Right atrium auricular region (tissue), 2 donors: ENCODE data around the gene MYO15A. TPM values are rescaled to one million over a fixed set of nuclear protein-coding genes. Genes with fewer than 3 reads are reported as not detected.

Source experiments
- DNase-seq: peaks from one replicate; pipeline ENCODE4 v3.0.0-alpha.2; 2019; ENCODE audit warnings: low spot score
- H3K27ac ChIP-seq, 2 donors: fragments of 200-600 bp; sonication (generic); 1 replicate in 1 of 2; 2 replicates in 1 of 2; pipeline ENCODE4 v1.5.1; 2016 to 2019
- H3K27me3 ChIP-seq, 2 donors: fragments of 200-600 bp; sonication (generic); one replicate each; pipeline versions ENCODE4 v1.5.1 to v1.6.0; 2017 to 2019
- H3K36me3 ChIP-seq: fragments of 200-600 bp; sonication (generic); one replicate; pipeline ENCODE4 v1.5.1; 2016
- H3K4me1 ChIP-seq, 2 donors: fragments of 200-600 bp; sonication (generic); one replicate each; pipeline versions ENCODE4 v1.5.1 to v1.6.0; 2017 to 2019
- H3K4me3 ChIP-seq, 2 donors: fragments of 200-600 bp; sonication (generic); 1 replicate in 1 of 2; 2 replicates in 1 of 2; pipeline ENCODE4 v1.5.1; 2017 to 2019; ENCODE audit warnings: mild to moderate bottlenecking in 1 of 2, moderate library complexity in 1 of 2
- H3K9me3 ChIP-seq, 2 donors: fragments of 200-600 bp; sonication (generic); one replicate each; pipeline ENCODE4 v1.5.1; 2019
- CTCF ChIP-seq, 2 donors: fragments of 200-600 bp; sonication (generic); IDR thresholded peaks; one replicate each; pipeline ENCODE4 v1.5.1; 2019; ENCODE audit warnings: antibody characterized with exemption in 2 of 2
- total RNA-seq, 2 donors: library from RNA; depleted of rRNA; stranded (reverse); fragments of >200 nt; gene quantifications; one replicate each; pipeline ENCODE4 v1.1.0, GENCODE V29; 2016

The MYO15A gene
- total RNA-seq, 2 donors from 2014 or later: 0.20 TPM; not detected in 1

GRCh38 chr17:18185832-18186626, 77.5 kb downstream of the MYO15A start:
- H3K36me3 ChIP-seq: peaks cover 9% of the 10 kb centered on the region
- no peaks in the 10 kb centered on the region for H3K27me3 ChIP-seq
- no peak for TF ChIP-seq CTCF (IDR thresholded peaks at IDR 0.05)
- peak overlapping the region; percentile 92 to 94 for H3K27ac ChIP-seq
- H3K9me3 ChIP-seq: no peaks in the 10 kb centered on the region
- no peak for DNase-seq
- H3K4me1 ChIP-seq: peaks cover 0 to 78% of the 10 kb centered on the region in 2 donors
- peak overlapping the region; percentile 85 to 92 for H3K4me3 ChIP-seq

GRCh38 chr17:18186627-18186982, 78.0 kb downstream of the MYO15A start:
- Histone ChIP-seq H3K4me3 (peak overlapping the region; percentile 85 to 92), H3K4me1 (peaks cover 0 to 81% of the 10 kb centered on the region in 2 donors), H3K36me3 (peaks cover 9% of the 10 kb centered on the region), H3K27me3 (no peaks in the 10 kb centered on the region), H3K27ac (peak overlapping the region; percentile 92 to 94), H3K9me3 (no peaks in the 10 kb centered on the region)
- DNase-seq: no peak
- no peak for TF ChIP-seq CTCF (IDR thresholded peaks at IDR 0.05)

GRCh38 chr17:18187226-18187625, 78.7 kb downstream of the MYO15A start:
- Histone ChIP-seq H3K4me3 (peak overlapping the region; percentile 85 to 92), H3K27ac (peak overlapping the region; percentile 92 to 94), H3K36me3 (peaks cover 9% of the 10 kb centered on the region), H3K4me1 (peaks cover 0 to 81% of the 10 kb centered on the region in 2 donors), H3K9me3 (no peaks in the 10 kb centered on the region), H3K27me3 (no peaks in the 10 kb centered on the region)
- no peak for DNase-seq
- no peak for TF ChIP-seq CTCF (IDR thresholded peaks at IDR 0.05)

- Histone ChIP-seq H3K9me3 (no peaks in the 10 kb centered on the region), H3K27ac (peak overlapping the region; percentile 24 to 94), H3K4me1 (peaks cover 0 to 78% of the 10 kb centered on the region in 2 donors), H3K36me3 (peaks cover 9% of the 10 kb centered on the region), H3K4me3 (peak overlapping the region in 1 of 2 donors; percentile 85), H3K27me3 (no peaks in the 10 kb centered on the region)
- DNase-seq: no peak
- no peak for TF ChIP-seq CTCF (IDR thresholded peaks at IDR 0.05)
Measured at GRCh38 chr17:18187821-18188761, 79.5 kb downstream of the MYO15A start.

GRCh38 chr17:18190628-18191235, 82.2 kb downstream of the MYO15A start:
- Histone ChIP-seq H3K4me3 (no peak overlapping the region), H3K36me3 (peaks cover 20% of the 10 kb centered on the region)
- TF ChIP-seq CTCF (IDR thresholded peaks at IDR 0.05): no peak

More at GRCh38 chr17:18190628-18191235, 82.2 kb downstream of the MYO15A start:
- Histone ChIP-seq H3K4me1 (peaks cover 0 to 91% of the 10 kb centered on the region in 2 donors), H3K27ac (peak overlapping the region; percentile 48 to 60), H3K27me3 (no peaks in the 10 kb centered on the region), H3K9me3 (no peaks in the 10 kb centered on the region)
- DNase-seq: no peak
